HG02973 (cell line): Measurements from ENCODE around the gene ELP5.

Source experiments
- ATAC-seq: cut with Tn5 transposase; IDR thresholded peaks from one replicate; pipeline ENCODE4 v1.9.1; 2021; ENCODE audit warnings: moderate library complexity; ENCODE audit not compliant: unreplicated experiment

The ELP5 gene

DNA sequence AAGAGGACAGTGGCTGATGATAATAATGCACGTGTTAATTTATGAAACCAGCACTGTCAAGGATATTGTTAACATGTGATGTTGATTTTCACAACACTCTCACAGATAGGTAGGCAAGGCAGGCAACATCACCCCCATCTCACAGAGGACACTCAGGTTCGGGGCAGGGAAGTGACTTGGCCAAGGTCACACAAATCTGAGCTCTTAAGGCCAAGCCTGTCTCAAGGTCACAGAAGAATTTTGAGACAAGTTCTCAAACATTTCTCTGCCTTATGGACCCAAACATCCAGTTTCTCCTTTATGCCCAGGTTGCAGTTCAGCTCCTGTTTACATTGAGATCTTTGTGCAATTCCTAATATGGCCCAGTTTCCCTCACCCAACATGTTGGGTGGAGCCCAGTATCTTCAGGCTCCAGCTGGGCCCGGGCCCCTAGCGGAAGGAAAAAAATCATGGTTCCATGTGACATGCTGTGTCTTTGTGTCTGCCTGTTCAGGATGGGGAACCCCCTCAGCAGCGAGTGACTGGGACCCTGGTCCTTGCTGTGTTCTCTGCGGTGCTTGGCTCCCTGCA, 30.8 kb downstream of the ELP5 start:
- ATAC-seq: no peak

DNA sequence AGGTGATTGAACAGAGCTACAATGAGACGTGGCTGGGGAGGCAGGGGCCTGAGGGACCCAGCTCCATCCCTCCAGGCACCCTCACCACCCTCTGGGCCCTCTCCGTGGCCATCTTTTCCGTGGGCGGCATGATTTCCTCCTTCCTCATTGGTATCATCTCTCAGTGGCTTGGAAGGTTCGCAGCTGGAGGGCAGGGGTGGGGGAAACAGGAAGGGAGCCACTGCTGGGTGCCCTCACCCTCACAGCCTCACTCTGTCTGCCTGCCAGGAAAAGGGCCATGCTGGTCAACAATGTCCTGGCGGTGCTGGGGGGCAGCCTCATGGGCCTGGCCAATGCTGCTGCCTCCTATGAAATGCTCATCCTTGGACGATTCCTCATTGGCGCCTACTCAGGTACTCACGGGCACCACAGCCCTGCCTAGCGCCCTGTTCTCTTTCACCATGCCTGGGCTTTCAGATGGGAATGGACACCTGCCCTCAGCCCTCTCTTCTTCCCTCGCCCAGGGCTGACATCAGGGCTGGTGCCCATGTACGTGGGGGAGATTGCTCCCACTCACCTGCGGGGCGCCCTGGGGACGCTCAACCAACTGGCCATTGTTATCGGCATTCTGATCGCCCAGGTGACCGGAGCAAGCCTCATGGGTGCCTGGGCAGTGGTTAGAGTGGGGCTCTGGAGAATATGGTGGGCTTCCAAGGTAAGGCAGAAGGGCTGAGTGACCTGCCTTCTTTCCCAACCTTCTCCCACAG, 31.6 kb downstream of the ELP5 start:
- no peak for ATAC-seq

- no peak for ATAC-seq
Measured at GRCh38 chr17:7284911-7285310, 32.9 kb downstream of the ELP5 start.

GRCh38 chr17:7285679-7286078, 33.7 kb downstream of the ELP5 start:
- no peak for ATAC-seq

DNA sequence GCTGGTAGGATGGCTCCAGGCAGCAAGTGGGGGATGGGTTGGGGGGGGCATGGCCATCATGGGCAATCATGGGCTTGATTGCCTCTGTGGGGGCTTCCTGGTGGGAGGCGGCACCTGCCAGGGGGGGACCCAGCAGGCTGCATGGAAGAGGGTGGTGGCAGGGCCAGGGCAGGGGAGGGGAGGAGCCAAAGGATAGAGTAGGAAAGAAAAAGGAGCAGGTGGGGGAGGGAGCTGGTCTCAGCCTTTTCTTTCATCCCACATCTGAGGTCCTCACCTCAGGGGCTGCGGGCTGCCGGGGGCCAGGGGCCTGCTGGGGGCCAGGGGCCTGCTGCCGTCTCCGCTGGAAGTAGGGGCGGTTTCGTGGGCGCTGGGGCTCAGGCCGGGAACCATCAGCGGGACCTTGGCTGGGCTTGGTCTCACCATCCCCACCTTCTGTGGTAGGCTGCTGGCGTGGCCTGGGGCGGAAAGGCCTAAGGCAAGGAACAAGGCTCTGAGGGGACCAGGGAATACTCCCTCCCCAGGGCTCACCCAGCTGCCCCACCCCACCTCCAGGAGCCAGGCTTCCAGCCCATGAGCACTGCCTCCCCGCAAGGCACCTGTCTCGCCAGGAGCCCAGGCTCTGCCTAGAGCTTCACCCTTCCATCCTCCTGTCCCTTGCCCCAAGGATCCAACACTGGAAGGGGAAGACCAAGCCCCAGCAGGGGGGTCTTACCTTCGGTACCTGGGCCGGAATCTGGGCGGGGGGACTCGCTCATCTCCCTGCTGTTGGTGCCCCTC, 37.4 kb downstream of the ELP5 start:
- ATAC-seq: no peak

DNA sequence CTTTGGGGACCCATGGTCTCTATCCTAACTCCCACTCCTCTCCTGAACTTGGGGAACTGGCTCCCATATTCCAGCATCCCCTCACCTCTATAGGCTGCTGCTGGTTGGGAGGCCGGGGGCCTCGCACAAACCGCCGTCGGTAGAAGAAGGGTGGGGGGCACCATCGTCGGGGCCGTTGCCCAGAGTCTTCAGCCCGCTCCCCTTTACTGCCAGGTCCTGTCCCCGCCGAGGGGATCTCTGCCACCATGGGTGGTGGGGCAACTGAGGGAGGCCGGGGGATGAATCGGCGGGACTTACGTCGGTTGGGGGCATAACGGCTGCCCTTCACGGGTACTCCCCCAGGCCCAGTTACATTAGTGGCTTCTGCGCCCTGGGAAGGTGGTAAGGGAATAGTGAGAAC, 38.2 kb downstream of the ELP5 start:
- no peak for ATAC-seq

GRCh38 chr17:7290685-7291084, 38.7 kb downstream of the ELP5 start:
- ATAC-seq: no peak

- no peak for ATAC-seq
Measured at GRCh38 chr17:7292194-7292593, 40.2 kb downstream of the ELP5 start.

GRCh38 chr17:7292729-7293128, 40.7 kb downstream of the ELP5 start:
- no peak for ATAC-seq

- ATAC-seq: no peak
Measured at GRCh38 chr17:7293159-7293558, 41.1 kb downstream of the ELP5 start.

- ATAC-seq: no peak
Measured at GRCh38 chr17:7293816-7294613, 42.0 kb downstream of the ELP5 start.

GRCh38 chr17:7294614-7295153, 42.7 kb downstream of the ELP5 start, which contains the start of gene YBX2:
TSS of gene YBX2 (minus strand) at chr17:7294639. CDS start at chr17:7294500, 139 bp downstream.
- ATAC-seq: no peak

GRCh38 chr17:7295230-7296180, 43.5 kb downstream of the ELP5 start:
- no peak for ATAC-seq

DNA sequence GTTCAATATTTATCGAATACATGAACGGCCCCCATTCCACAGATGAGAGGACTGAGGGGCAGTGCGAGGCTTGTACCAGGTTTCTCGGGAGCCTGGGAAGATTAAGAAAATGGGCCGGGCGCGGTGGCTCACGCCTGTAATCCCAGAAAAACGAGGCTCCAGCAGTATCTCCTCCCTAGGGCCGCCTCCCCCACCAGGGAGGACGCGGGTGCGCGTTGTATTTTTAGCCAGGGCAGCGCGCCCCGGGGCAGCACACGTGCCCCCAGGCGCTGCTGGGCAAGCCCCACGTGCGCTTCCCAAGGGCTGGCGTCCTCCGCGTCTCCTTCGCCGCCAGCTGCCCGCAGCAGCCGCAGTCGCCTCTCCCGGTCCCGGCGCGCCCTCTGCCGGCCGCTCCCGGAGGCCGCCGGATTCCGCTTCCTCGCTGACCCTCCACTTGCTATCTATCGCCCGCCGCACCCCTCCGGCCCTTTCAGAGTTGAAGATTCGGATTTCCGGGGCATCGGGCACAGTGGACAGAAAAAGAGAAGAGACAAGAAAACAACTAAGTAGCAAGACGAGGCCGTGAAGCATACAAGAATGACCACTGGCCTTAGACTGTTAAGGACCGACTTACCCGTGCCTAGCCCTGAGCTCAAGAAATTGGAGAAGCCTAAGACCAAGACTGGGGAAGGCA, 44.3 kb downstream of the ELP5 start:
- ATAC-seq: no peak

DNA sequence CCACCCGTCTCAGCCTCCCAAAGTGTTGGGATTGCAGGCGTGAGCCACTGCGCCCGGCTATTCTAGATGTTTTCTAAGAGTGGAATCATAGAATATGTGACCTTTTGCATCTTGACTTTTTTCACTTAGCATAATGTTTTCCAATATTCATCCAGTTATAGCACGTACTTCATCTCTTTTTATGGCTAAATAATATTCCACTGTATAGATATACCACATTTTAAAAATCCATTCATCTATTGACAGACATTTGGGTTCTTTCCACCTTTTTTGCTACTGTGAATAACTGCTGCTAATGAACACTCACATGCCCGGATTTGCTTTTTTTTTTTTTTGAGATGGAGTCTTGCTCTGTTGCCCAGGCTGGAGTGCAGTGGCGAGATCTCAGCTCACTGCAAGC, 52.2 kb downstream of the ELP5 start:
- no peak for ATAC-seq

DNA sequence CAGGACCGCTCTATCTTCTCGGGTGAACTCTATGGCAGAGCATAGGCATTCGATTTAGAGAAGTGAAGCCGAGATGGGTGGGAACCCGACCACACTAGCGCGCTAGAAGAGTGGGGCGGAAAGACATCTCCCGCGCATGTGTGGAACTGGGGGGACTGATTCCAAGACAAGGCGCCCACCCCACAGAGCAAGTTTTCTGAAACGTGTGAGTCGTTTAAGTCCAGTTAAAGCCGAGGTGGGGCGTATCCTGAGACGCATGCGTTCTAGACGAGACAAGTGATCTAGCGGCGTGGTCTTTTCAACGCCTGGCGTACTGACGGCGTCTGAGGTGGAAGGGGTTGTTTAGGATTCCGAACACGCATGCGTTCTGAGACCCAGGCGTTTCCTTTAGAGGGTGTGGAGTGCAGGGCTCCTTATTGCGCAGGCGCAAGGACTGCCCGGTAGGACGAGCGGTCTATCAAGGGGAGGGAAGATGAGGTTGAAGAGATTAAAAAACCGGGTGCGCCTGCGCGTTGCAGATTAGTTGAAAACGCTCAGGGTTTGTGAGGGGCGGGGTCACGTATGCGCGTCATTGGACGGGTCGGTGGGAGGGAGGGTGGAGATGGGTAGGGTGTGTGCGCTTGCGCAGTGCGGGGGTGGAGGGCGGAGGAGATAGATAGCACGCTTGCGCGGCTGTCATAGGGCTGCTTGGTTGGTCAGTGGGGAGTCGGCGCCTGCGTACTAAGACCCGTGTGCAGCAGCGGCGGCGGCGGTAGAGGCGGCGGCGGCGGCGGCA, 55.1 kb downstream of the ELP5 start, which contains the start of gene EIF5A:
EIF5A (plus strand) TSS at position 718 of the 775 bp plus-strand sequence. CDS start 2,008 bp downstream, outside the sequence.
- ATAC-seq: peak; percentile 63

GRCh38 chr17:7307686-7308624, 55.9 kb downstream of the ELP5 start:
- no peak for ATAC-seq
